Parietal lobe (tissue), 1 donor: ENCODE results near the gene BMX. TPM values are rescaled to one million over a fixed set of nuclear protein-coding genes. Genes with fewer than 3 reads are reported as not detected.

Source experiments
- total RNA-seq: library from RNA; depleted of rRNA; stranded (reverse); fragments of >200 nt; gene quantifications from one replicate; pipeline ENCODE4 v1.2.3, GENCODE V29; 2014

BMX gene
- not detected for total RNA-seq

GRCh38 chrX:15500497-15500966, at the start of gene BMX:
TSS of gene BMX (plus strand) at chrX:15500807. CDS start at chrX:15508354, 7,547 bp downstream.

GRCh38 chrX:15493118-15493962, 7.3 kb upstream of the BMX start, which contains the start of gene PIR:
TSS of gene PIR (minus strand) at chrX:15493333. CDS start at chrX:15491257, 2,076 bp downstream.

GRCh38 chrX:15600745-15601144, 100.1 kb downstream of the BMX start, which contains the start of gene ACE2:
TSS of gene ACE2 (minus strand) at chrX:15600960. CDS start at chrX:15600911, 49 bp downstream.

Other genes with a start within 250 kb of the BMX start
- gene ASB9, start 230.7 kb upstream of the BMX start, total RNA-seq, result 1.6 TPM
- gene ASB11, start 185.2 kb upstream of the BMX start, total RNA-seq, result not detected
- gene PIGA, start 165.3 kb upstream of the BMX start, total RNA-seq, result 21.0 TPM
- gene VEGFD, start 116.4 kb upstream of the BMX start, total RNA-seq, result not detected
- gene PIR, start 7.5 kb upstream of the BMX start, total RNA-seq, result 2.8 TPM
- not detected for gene ACE2, start 100.2 kb downstream of the BMX start, total RNA-seq
- not detected for gene CLTRN, start 164.0 kb downstream of the BMX start, total RNA-seq
- gene CA5B, start 237.5 kb downstream of the BMX start, total RNA-seq, result 14.7 TPM